ENCODE results near the gene TPST2. TPM values are rescaled to one million over a fixed set of nuclear protein-coding genes. Genes with fewer than 3 reads are reported as not detected.
A peak's percentile ranks its signal among the peaks of the same experiment; 100 is the strongest.

TPST2 gene
- total RNA-seq, 1 donor from 2014 or later: 29.1 TPM

- intact Hi-C loops (cut with DNase I): no loop called here
- DNase-seq (ENCODE audit: missing footprints) (no peak), ATAC-seq (no peak)
These were observed 67.3 kb downstream of the TPST2 start for GRCh38 chr22:26522592-26522991.

GRCh38 chr22:26522012-26522411, 67.9 kb downstream of the TPST2 start:
- no peak for DNase-seq (ENCODE audit: missing footprints)
- ATAC-seq: no peak
- intact Hi-C loops (cut with DNase I): no loop called here

- intact Hi-C loops (cut with DNase I): no loop called here
- ATAC-seq: no peak
- DNase-seq (ENCODE audit: missing footprints): no peak
These were observed 72.5 kb downstream of the TPST2 start for GRCh38 chr22:26517429-26517828.

- no peak for ATAC-seq
- intact Hi-C loops (cut with DNase I): no loop called here
- DNase-seq (ENCODE audit: missing footprints): no peak
These were observed 73.4 kb downstream of the TPST2 start for GRCh38 chr22:26516503-26516902.

GRCh38 chr22:26515931-26516330, 74.0 kb downstream of the TPST2 start:
- no peak for DNase-seq (ENCODE audit: missing footprints)
- intact Hi-C loops (cut with DNase I): no loop called here
- no peak for ATAC-seq

GRCh38 chr22:26514419-26515161, 75.3 kb downstream of the TPST2 start:
- DNase-seq (ENCODE audit: missing footprints): no peak
- intact Hi-C loops (cut with DNase I): no loop called here

GRCh38 chr22:26513838-26514237, 76.1 kb downstream of the TPST2 start:
- intact Hi-C loops (cut with DNase I): no loop called here
- DNase-seq (ENCODE audit: missing footprints) (no peak), ATAC-seq (no peak)

More at GRCh38 chr22:26514419-26515161, 75.3 kb downstream of the TPST2 start:
- no peak for ATAC-seq

GRCh38 chr22:26512149-26512793, 77.7 kb downstream of the TPST2 start, which contains the start of gene TFIP11:
Gene TFIP11 (minus strand): TSS chr22:26512473. CDS start chr22:26510272, 2,201 bp downstream.
- intact Hi-C loops (cut with DNase I): no loop called here
- ATAC-seq: peak; percentile 97
- DNase-seq (ENCODE audit: missing footprints): peak; percentile 98

GRCh38 chr22:26508148-26508547, 81.8 kb downstream of the TPST2 start:
- intact Hi-C loops (cut with DNase I): no loop called here
- DNase-seq (ENCODE audit: missing footprints) (no peak), ATAC-seq (no peak)

GRCh38 chr22:26503758-26504157, 86.2 kb downstream of the TPST2 start:
- ATAC-seq (peak; percentile 49), DNase-seq (ENCODE audit: missing footprints) (no peak)
- intact Hi-C loops (cut with DNase I): loop anchor here (1.0 kb wide), 1 partner anchor 85 kb away; no protein-coding TSS in a partner anchor

- ATAC-seq: peak; percentile 92
- no peak for DNase-seq (ENCODE audit: missing footprints)
- intact Hi-C loops (cut with DNase I): loop anchor here (1.0 kb wide), 1 partner anchor 85 kb away; no protein-coding TSS in a partner anchor
These were observed 87.0 kb downstream of the TPST2 start for GRCh38 chr22:26502688-26503561.

- intact Hi-C loops (cut with DNase I): no loop called here
- ATAC-seq (no peak), DNase-seq (ENCODE audit: missing footprints) (no peak)
These were observed 87.9 kb downstream of the TPST2 start for GRCh38 chr22:26501996-26502395.

GRCh38 chr22:26499188-26499703, 90.7 kb downstream of the TPST2 start:
- intact Hi-C loops (cut with DNase I): no loop called here
- no peak for ATAC-seq
- no peak for DNase-seq (ENCODE audit: missing footprints)

- ATAC-seq (no peak), DNase-seq (ENCODE audit: missing footprints) (no peak)
- intact Hi-C loops (cut with DNase I): no loop called here
These were observed 93.5 kb downstream of the TPST2 start for GRCh38 chr22:26496456-26496855.

- ATAC-seq (no peak), DNase-seq (ENCODE audit: missing footprints) (no peak)
- intact Hi-C loops (cut with DNase I): no loop called here
These were observed 95.4 kb downstream of the TPST2 start for GRCh38 chr22:26494506-26494905.

- intact Hi-C loops (cut with DNase I): no loop called here
- ATAC-seq: peak; percentile 18
- DNase-seq (ENCODE audit: missing footprints): no peak
These were observed 97.7 kb downstream of the TPST2 start for GRCh38 chr22:26492220-26492619.

- intact Hi-C loops (cut with DNase I): no loop called here
- no peak for DNase-seq (ENCODE audit: missing footprints)
- no peak for ATAC-seq
These were observed 100.4 kb downstream of the TPST2 start for GRCh38 chr22:26489447-26490036.

GRCh38 chr22:26487996-26488395, 101.9 kb downstream of the TPST2 start:
- ATAC-seq: no peak
- intact Hi-C loops (cut with DNase I): no loop called here

GRCh38 chr22:26486394-26486793, 103.5 kb downstream of the TPST2 start:
- intact Hi-C loops (cut with DNase I): no loop called here
- no peak for DNase-seq (ENCODE audit: missing footprints)
- no peak for ATAC-seq

More at GRCh38 chr22:26487996-26488395, 101.9 kb downstream of the TPST2 start:
- DNase-seq (ENCODE audit: missing footprints): no peak

Measured in Right ventricle myocardium inferior (tissue), 1 donor.